ENCODE results near the gene MUC4. TPM values are rescaled to one million over a fixed set of nuclear protein-coding genes. Genes with fewer than 3 reads are reported as not detected.
"Not testable (repeated sequence)": the region's sequence is repeated elsewhere in the genome, so short reads cannot be mapped to it uniquely, and the experiment has no call there.

MUC4 gene
- total and polyA plus RNA-seq, 2 donors: 0.42 TPM; not detected in 1

- 60% methylated on average over 5 of the region's 5 CpGs for WGBS
- no peak overlapping the region for H3K4me3 ChIP-seq (ENCODE audit: low read depth, low read length)
- DNase-seq (ENCODE audit: extremely low spot score): no peak
- H3K4me1 ChIP-seq (ENCODE audit: insufficient read depth): no peaks in the 10 kb centered on the region
- no peaks in the 10 kb centered on the region for H3K36me3 ChIP-seq (ENCODE audit: insufficient read depth)
- no peak overlapping the region for H3K27ac ChIP-seq (ENCODE audit: low read depth)
Observed at GRCh38 chr3:195717852-195718476, 93.8 kb downstream of the MUC4 start.

GRCh38 chr3:195717416-195717815 lies 94.3 kb downstream of the MUC4 start:
- Histone ChIP-seq H3K27ac (ENCODE audit: low read depth) (no peak overlapping the region), H3K36me3 (ENCODE audit: insufficient read depth) (no peaks in the 10 kb centered on the region), H3K4me3 (ENCODE audit: low read depth, low read length) (no peak overlapping the region), H3K4me1 (ENCODE audit: insufficient read depth) (no peaks in the 10 kb centered on the region)
- 72% methylated on average over 9 of the region's 9 CpGs for WGBS
- DNase-seq (ENCODE audit: extremely low spot score): no peak

GRCh38 chr3:195715583-195716266 lies 96.0 kb downstream of the MUC4 start:
- H3K36me3 ChIP-seq (ENCODE audit: insufficient read depth): no peaks in the 10 kb centered on the region
- DNase-seq (ENCODE audit: extremely low spot score): no peak
- H3K27ac ChIP-seq (ENCODE audit: low read depth): no peak overlapping the region
- H3K4me3 ChIP-seq (ENCODE audit: low read depth, low read length): no peak overlapping the region
- no peaks in the 10 kb centered on the region for H3K4me1 ChIP-seq (ENCODE audit: insufficient read depth)
- 82% methylated on average over 14 of the region's 14 CpGs for WGBS

- Histone ChIP-seq H3K36me3 (ENCODE audit: insufficient read depth) (no peaks in the 10 kb centered on the region), H3K4me3 (ENCODE audit: low read depth, low read length) (no peak overlapping the region), H3K4me1 (ENCODE audit: insufficient read depth) (no peaks in the 10 kb centered on the region), H3K27ac (ENCODE audit: low read depth) (no peak overlapping the region)
- 47% methylated on average over 4 of the region's 4 CpGs for WGBS
- no peak for DNase-seq (ENCODE audit: extremely low spot score)
Observed at GRCh38 chr3:195715134-195715533, 96.6 kb downstream of the MUC4 start.

GRCh38 chr3:195714380-195715011 lies 97.2 kb downstream of the MUC4 start:
- no peak for DNase-seq (ENCODE audit: extremely low spot score)
- Histone ChIP-seq H3K27ac (ENCODE audit: low read depth) (no peak overlapping the region), H3K4me1 (ENCODE audit: insufficient read depth) (no peaks in the 10 kb centered on the region), H3K36me3 (ENCODE audit: insufficient read depth) (no peaks in the 10 kb centered on the region), H3K4me3 (ENCODE audit: low read depth, low read length) (no peak overlapping the region)
- 63% methylated on average over 6 of the region's 6 CpGs for WGBS

GRCh38 chr3:195713150-195713549 lies 98.6 kb downstream of the MUC4 start:
- H3K36me3 ChIP-seq (ENCODE audit: insufficient read depth); H3K27ac ChIP-seq (ENCODE audit: low read depth); H3K4me1 ChIP-seq (ENCODE audit: insufficient read depth); DNase-seq (ENCODE audit: extremely low spot score); H3K4me3 ChIP-seq (ENCODE audit: low read depth, low read length): not testable (repeated sequence)
- WGBS: 34% methylated on average over 8 of the region's 9 CpGs

GRCh38 chr3:195712535-195712910 lies 99.2 kb downstream of the MUC4 start:
- H3K36me3 ChIP-seq (ENCODE audit: insufficient read depth); H3K4me3 ChIP-seq (ENCODE audit: low read depth, low read length); H3K27ac ChIP-seq (ENCODE audit: low read depth); DNase-seq (ENCODE audit: extremely low spot score); H3K4me1 ChIP-seq (ENCODE audit: insufficient read depth): not testable (repeated sequence)
- WGBS: 73% methylated on average over 8 of the region's 8 CpGs

GRCh38 chr3:195711813-195712534 lies 99.8 kb downstream of the MUC4 start:
- Histone ChIP-seq H3K4me1 (ENCODE audit: insufficient read depth) (no peaks in the 10 kb centered on the region), H3K4me3 (ENCODE audit: low read depth, low read length) (no peak overlapping the region), H3K27ac (ENCODE audit: low read depth) (no peak overlapping the region), H3K36me3 (ENCODE audit: insufficient read depth) (no peaks in the 10 kb centered on the region)
- DNase-seq (ENCODE audit: extremely low spot score): no peak
- WGBS: 86% methylated on average over 12 of the region's 12 CpGs

- H3K27ac ChIP-seq (ENCODE audit: low read depth); H3K36me3 ChIP-seq (ENCODE audit: insufficient read depth); DNase-seq (ENCODE audit: extremely low spot score); H3K4me3 ChIP-seq (ENCODE audit: low read depth, low read length); H3K4me1 ChIP-seq (ENCODE audit: insufficient read depth): not testable (repeated sequence)
- WGBS: 50% methylated on average over 2 of the region's 2 CpGs
Observed at GRCh38 chr3:195711091-195711812, 100.5 kb downstream of the MUC4 start.

- H3K4me1 ChIP-seq (ENCODE audit: insufficient read depth); H3K27ac ChIP-seq (ENCODE audit: low read depth); H3K4me3 ChIP-seq (ENCODE audit: low read depth, low read length); DNase-seq (ENCODE audit: extremely low spot score); H3K36me3 ChIP-seq (ENCODE audit: insufficient read depth): not testable (repeated sequence)
- 65% methylated on average over 6 of the region's 6 CpGs for WGBS
Observed at GRCh38 chr3:195710126-195710905, 101.4 kb downstream of the MUC4 start.

- WGBS: 92% methylated on average over 6 of the region's 6 CpGs
- DNase-seq (ENCODE audit: extremely low spot score): no peak
- no peak overlapping the region for H3K27ac ChIP-seq (ENCODE audit: low read depth)
Observed at GRCh38 chr3:195709676-195710085, 102.0 kb downstream of the MUC4 start.

GRCh38 chr3:195708626-195709481 lies 102.9 kb downstream of the MUC4 start:
- Histone ChIP-seq H3K27ac (ENCODE audit: low read depth) (no peak overlapping the region), H3K4me3 (ENCODE audit: low read depth, low read length) (no peak overlapping the region), H3K4me1 (ENCODE audit: insufficient read depth) (no peaks in the 10 kb centered on the region), H3K36me3 (ENCODE audit: insufficient read depth) (no peaks in the 10 kb centered on the region)
- no peak for DNase-seq (ENCODE audit: extremely low spot score)
- 88% methylated on average over 6 of the region's 6 CpGs for WGBS

More at GRCh38 chr3:195709676-195710085, 102.0 kb downstream of the MUC4 start:
- Histone ChIP-seq H3K36me3 (ENCODE audit: insufficient read depth) (no peaks in the 10 kb centered on the region), H3K4me1 (ENCODE audit: insufficient read depth) (no peaks in the 10 kb centered on the region), H3K4me3 (ENCODE audit: low read depth, low read length) (no peak overlapping the region)

All from urinary bladder (tissue), 4 donors.